ENCODE results near the gene PTPRK. TPM values are rescaled to one million over a fixed set of nuclear protein-coding genes. Genes with fewer than 3 reads are reported as not detected.
A peak's percentile ranks its signal among the peaks of the same experiment; 100 is the strongest.

Gene PTPRK
- total and polyA plus RNA-seq, 12 donors, result 7.5 to 47.7 (median 35.7) TPM

GRCh38 chr6:128370072-128370471 is 150.3 kb downstream of the PTPRK start:
- peak in 1 of 9 donors; percentile 5 for TF ChIP-seq CTCF (IDR thresholded peaks at IDR 0.05)
- H3K27ac ChIP-seq, result peak overlapping the region in 7 of 10 donors; percentile 5 to 48 (median 20)
- ATAC-seq, result peak in 6 of 8 donors; percentile 34 to 76 (median 76)

GRCh38 chr6:128368213-128368944 is 152.0 kb downstream of the PTPRK start:
- WGBS, 2 donors, result 73 to 85% methylated on average over 3 of the region's 3 CpGs

More at GRCh38 chr6:128370072-128370471, 150.3 kb downstream of the PTPRK start:
- H3K36me3 ChIP-seq, result no peaks in the 10 kb centered on the region
- H3K4me3 ChIP-seq, result no peak overlapping the region
- intact Hi-C loops (cut with DNase I), result no loop called here
- H3K4me1 ChIP-seq, result peaks cover 0 to 69% (median 39%) of the 10 kb centered on the region in 9 donors
- no peaks in the 10 kb centered on the region for H3K27me3 ChIP-seq
- no peak for DNase-seq
- 53 to 57% methylated on average over 2 of the region's 2 CpGs for WGBS, 2 donors
- peaks cover 0 to 4% (median 0%) of the 10 kb centered on the region in 11 donors for H3K9me3 ChIP-seq

GRCh38 chr6:128367437-128367836 is 153.0 kb downstream of the PTPRK start:
- no peaks in the 10 kb centered on the region for H3K36me3 ChIP-seq
- peaks cover 0 to 70% (median 42%) of the 10 kb centered on the region in 9 donors for H3K4me1 ChIP-seq
- DNase-seq (no peak), ATAC-seq (no peak)
- H3K27me3 ChIP-seq, result no peaks in the 10 kb centered on the region
- no peak overlapping the region for H3K4me3 ChIP-seq
- intact Hi-C loops (cut with DNase I), result no loop called here
- H3K9me3 ChIP-seq, result no peaks in the 10 kb centered on the region
- 69 to 74% methylated on average over 4 of the region's 4 CpGs for WGBS, 2 donors
- H3K27ac ChIP-seq, result no peak overlapping the region
- TF ChIP-seq CTCF (IDR thresholded peaks at IDR 0.05), result no peak

More at GRCh38 chr6:128368213-128368944, 152.0 kb downstream of the PTPRK start:
- Histone ChIP-seq H3K27ac (no peak overlapping the region), H3K4me3 (no peak overlapping the region), H3K27me3 (no peaks in the 10 kb centered on the region), H3K4me1 (peaks cover 0 to 78% (median 42%) of the 10 kb centered on the region in 9 donors), H3K9me3 (no peaks in the 10 kb centered on the region), H3K36me3 (no peaks in the 10 kb centered on the region)
- no peak for ATAC-seq
- intact Hi-C loops (cut with DNase I), result no loop called here
- no peak for TF ChIP-seq CTCF (IDR thresholded peaks at IDR 0.05)
- DNase-seq, result no peak

GRCh38 chr6:128365520-128366160 is 154.8 kb downstream of the PTPRK start:
- intact Hi-C loops (cut with DNase I), result no loop called here
- no peaks in the 10 kb centered on the region for H3K36me3 ChIP-seq
- WGBS, 2 donors, result 83 to 84% methylated on average over 3 of the region's 3 CpGs

More at GRCh38 chr6:128365520-128366160, 154.8 kb downstream of the PTPRK start:
- Histone ChIP-seq H3K4me3 (no peak overlapping the region), H3K27me3 (no peaks in the 10 kb centered on the region), H3K9me3 (no peaks in the 10 kb centered on the region), H3K27ac (no peak overlapping the region), H3K4me1 (peaks cover 0 to 54% (median 27%) of the 10 kb centered on the region in 9 donors)
- no peak for TF ChIP-seq CTCF (IDR thresholded peaks at IDR 0.05)
- ATAC-seq (no peak), DNase-seq (no peak)
